HG02588 (cell line): Measurements from ENCODE around the gene ZNF230.

Experiments used
- ATAC-seq: cut with Tn5 transposase; IDR thresholded peaks from one replicate; pipeline ENCODE4 v1.9.1; 2021; ENCODE audit warnings: mild to moderate bottlenecking, moderate library complexity; ENCODE audit not compliant: unreplicated experiment

ZNF230 gene

GRCh38 chr19:44032001-44032610 lies 29.3 kb downstream of the ZNF230 start:
- ATAC-seq: no peak

- no peak for ATAC-seq
Observed at GRCh38 chr19:44042147-44042546, 39.4 kb downstream of the ZNF230 start.

- ATAC-seq: no peak
Observed at GRCh38 chr19:44050740-44051649, 48.2 kb downstream of the ZNF230 start.

DNA sequence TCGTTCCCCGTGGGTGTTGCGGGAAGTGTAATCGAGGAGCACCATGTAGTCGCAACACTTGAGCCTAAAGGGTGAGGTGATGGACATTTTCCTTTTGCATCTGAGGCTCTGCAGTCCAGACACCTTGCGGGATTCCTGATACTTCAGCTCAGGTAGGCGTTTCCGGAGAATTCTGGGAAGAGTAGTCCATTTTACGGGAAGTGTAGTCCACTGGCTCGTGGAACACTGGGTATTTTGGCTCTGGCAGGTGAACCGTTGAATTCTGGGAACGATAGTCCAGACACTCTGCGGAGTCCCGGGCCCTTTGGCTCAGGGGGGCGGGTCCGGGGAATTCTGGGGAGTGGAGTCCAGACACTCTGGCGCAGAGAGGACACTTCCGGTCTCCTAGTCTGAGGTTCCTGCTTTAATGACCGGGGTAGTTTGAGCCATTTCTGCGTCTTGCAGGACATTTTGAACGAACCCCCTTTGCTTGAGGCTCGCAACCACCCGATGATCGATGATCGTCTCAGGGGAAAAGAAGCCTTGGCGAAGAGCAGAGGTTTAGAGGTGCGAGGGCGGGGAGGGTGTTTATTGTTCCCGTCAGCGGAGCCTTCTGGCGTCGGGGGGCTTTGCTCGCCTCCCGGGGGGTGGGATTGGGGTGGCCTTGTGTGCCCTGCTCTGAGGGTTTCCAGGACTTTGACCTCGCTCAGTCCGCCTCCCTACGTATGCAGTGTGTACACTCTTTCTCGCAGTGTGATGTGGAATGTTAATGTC lies 49.1 kb downstream of the ZNF230 start, which contains the start of gene ZNF223:
Gene ZNF223 (plus strand): TSS at position 387 of the 753 bp plus-strand sequence. CDS start 3,141 bp downstream, outside the sequence.
- no peak for ATAC-seq

DNA sequence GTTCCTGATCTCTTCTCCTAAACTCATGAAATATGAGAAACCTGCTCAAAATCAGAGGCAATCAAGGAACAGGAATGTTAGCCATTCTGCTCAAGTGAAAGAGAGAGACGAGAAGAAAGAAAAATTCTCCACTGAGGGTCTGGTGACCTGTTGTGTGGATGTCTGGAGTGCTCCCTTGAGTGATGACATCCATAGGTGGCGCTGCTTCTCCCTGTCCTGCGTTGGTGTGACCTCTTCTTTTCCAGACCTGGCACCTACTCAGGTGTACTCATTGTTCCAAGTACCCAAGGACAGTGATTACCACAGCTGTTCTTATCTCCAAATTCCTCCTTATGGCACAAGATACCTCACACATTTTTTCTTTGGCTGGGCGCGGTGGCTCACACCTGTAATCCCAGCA lies 53.1 kb downstream of the ZNF230 start:
- ATAC-seq: no peak

DNA sequence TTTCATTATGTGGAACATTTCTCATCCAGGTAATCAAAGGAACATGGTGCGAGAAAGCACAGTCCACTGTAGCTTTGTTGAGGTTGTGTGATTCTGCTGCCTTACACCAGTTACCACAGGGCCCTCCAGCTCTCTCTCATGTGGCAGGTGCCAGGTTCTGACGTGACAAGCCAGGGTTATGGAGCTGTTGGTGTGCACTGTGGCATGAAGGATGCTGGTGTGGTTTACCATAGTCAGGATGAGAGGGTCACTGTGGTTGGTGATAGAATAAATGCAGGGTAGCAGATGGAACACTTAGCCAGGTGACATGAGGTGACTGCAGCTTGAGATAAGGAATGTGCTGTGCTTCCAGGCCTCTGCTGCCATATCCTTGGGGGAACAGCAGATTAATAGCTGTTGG lies 56.5 kb downstream of the ZNF230 start:
- ATAC-seq: no peak

DNA sequence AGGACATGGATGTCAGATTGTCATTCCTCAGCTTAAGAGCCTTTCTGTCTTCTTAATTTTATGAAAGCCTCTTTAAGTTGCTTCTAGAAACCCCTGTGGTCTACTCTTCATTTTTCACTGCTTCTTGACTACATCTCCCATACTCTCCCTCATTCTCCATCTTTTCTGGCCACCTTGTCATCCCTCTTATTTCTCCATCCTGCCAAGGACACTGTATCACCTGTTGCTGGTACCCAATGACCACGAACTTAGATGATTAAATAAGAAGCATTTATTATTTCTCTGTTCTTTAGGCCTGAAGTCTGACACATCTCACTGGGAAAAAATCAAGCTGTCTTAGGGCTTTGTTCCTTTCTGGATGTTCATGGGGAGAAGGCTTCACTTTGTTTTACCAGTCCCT lies 58.3 kb downstream of the ZNF230 start:
- ATAC-seq: no peak
